GM21723 (cell line): ENCODE results near the gene GTSE1.
A peak's percentile ranks its signal among the peaks of the same experiment; 100 is the strongest.
"Not testable (repeated sequence)": the region's sequence is repeated elsewhere in the genome, so short reads cannot be mapped to it uniquely, and the experiment has no call there.

Experiments used
- ATAC-seq: cut with Tn5 transposase; IDR thresholded peaks from one replicate; pipeline ENCODE4 v1.9.1; 2021; ENCODE audit warnings: mild to moderate bottlenecking, moderate library complexity; ENCODE audit not compliant: unreplicated experiment

The GTSE1 gene

GRCh38 chr22:46293577-46294260 lies 3.0 kb upstream of the GTSE1 start:
- no peak for ATAC-seq

DNA sequence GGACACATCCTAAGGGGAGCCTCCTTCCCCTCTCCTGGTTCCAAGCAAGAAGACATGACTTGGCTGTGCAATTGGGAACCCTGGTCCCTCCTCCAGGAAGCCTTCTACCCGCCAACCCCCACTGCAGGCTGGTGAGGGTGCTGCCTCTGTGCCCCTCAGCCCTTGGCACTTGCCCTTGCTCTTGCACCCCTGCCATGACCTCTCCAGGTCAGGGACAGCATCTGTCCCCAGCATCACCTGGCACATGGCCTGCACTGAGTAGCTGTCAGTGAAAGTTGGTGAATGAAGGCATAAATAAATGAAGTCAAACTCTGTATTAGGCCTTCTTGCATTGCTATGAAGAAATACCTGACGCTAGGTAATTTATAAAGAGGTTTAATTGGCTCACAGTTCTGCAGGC lies 1.9 kb upstream of the GTSE1 start:
- ATAC-seq: no peak

DNA sequence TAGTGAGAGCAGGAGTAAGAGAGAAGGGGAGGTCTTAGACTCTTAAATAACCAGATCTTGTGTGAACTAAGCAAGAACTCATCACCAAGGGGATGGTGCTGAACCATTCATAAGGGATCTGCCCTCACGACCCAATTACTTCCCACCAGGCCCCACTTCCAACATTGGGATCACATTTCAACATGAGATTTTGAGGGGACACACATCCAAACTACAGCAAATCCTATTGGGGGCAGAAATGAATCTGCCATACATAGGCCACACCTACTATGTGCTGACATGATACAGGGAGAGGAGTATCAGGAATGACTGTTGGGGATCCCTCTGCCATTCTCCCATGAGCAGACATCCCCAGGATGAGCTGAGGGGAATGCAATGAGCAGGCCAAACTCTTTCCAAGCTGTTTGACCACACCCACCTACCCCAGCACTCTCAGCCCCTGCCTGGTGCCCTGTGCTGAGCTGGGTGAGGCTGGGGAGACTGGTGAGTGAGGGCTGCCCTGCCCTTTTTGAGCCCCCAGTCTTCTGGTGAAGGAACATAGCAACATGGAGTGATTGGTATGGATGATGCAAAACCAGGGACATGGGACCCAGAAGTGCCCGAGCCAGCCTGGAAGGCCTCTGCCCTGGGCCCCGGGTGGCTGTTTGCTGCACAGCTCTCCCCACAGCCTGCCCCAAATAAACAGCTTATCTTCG lies 1.2 kb upstream of the GTSE1 start:
- no peak for ATAC-seq

DNA sequence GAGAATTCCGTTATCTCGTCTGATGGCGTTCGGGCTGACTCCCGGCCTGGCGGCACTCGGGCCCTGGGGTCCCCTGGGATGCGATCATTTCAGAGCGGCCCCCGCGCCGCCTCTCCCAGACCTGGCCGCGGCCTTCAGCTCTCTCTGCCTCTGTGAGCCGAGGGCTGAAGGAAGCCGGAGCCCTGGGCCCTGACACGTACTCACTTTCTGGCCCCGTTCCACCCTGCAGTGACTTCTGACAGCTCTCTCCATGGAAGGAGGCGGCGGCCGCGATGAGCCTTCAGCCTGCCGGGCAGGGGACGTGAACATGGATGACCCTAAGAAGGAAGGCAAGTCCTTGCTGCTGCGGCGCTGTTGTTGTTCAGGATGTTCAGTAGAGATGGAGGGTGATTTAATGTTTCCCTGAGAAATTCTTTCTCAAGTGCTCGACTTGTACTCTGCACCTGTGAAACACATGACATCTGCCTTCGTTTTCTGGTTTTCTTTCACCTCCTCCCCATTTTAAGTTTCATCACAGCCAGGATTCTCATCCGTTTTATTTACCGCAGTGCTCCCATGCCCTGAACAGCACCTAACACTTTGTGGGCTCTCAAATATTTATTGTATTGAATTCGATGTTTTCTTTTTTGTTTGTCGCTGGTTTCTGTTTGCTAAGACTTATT lies 612 bp downstream of the GTSE1 start:
- peak; percentile 34 for ATAC-seq

GRCh38 chr22:46299101-46299500 lies 2.4 kb downstream of the GTSE1 start:
- no peak for ATAC-seq

DNA sequence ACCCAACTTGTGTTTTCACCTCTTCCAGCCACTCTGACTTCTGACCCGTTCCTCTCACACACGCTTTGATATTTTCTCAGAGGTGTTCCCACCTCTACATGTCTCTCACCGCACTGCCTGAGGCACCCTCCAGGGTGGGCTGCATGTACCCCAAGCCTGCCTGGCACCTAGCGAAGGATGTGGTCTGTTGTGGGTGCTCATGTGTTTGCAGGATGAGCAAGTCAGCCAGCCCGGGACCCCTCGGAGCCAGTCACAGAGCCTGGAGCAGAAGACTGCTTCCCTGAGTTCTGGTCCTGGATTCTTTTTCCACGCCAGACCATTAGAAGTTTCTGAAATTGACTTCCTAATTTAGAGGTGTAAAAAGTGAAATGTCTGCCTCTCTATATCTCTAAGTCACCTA lies 3.8 kb downstream of the GTSE1 start:
- no peak for ATAC-seq

GRCh38 chr22:46303347-46303965 lies 6.8 kb downstream of the GTSE1 start:
- ATAC-seq: no peak

- no peak for ATAC-seq
These were observed 11.8 kb downstream of the GTSE1 start for GRCh38 chr22:46308283-46308988.

- no peak for ATAC-seq
These were observed 12.9 kb downstream of the GTSE1 start for GRCh38 chr22:46309526-46310085.

DNA sequence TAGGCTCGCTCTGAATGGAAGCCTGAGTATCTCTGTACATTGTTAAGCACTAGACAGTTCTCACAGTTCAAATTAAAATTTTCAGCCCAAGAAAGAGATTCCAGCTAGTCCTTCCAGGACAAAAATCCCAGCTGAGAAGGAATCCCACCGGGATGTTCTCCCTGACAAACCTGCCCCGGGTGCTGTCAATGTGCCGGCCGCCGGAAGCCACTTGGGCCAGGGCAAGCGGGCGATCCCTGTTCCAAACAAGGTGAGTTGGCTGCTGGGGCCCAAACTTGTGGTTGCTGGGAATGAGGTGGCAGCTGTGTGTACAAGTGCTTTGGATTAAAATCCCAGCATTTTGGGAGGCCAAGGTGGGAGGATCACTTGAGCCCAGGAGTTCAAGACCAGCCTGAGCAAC lies 15.4 kb downstream of the GTSE1 start:
- no peak for ATAC-seq

GRCh38 chr22:46312848-46313247 lies 16.2 kb downstream of the GTSE1 start:
- not testable (repeated sequence) for ATAC-seq

DNA sequence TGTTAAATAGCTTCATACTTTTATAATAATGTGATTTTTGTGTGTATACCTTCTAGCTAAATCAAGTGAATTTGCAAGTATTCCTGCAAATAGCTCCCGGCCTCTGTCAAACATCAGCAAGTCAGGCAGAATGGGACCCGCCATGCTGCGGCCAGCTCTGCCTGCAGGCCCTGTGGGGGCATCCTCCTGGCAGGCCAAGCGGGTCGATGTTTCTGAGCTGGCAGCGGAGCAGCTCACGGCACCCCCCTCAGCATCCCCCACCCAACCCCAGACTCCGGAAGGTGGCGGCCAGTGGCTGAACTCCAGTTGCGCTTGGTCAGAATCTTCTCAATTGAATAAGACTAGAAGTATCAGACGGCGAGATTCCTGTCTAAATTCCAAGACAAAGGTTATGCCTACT lies 19.3 kb downstream of the GTSE1 start:
- no peak for ATAC-seq

DNA sequence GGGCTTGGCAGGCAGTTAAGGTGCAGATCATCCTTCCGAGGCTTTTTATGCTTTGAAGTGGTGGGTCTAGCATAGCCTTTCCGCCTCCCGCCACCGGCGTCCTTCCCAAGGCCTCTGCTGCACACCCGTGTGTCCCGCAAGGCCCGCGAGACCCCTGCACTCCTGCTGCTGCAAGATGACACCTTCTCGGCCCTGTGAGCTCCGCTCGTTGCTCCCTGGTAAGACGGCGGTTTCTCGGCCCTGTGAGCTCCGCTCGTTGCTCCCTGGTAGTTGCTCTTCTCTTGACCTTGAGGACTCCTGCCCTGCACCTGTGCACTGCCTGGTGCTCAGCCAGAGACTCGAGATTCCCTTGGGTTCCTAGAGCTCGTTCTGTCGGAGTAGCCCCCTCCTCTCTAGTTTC lies 21.0 kb downstream of the GTSE1 start:
- ATAC-seq: no peak

DNA sequence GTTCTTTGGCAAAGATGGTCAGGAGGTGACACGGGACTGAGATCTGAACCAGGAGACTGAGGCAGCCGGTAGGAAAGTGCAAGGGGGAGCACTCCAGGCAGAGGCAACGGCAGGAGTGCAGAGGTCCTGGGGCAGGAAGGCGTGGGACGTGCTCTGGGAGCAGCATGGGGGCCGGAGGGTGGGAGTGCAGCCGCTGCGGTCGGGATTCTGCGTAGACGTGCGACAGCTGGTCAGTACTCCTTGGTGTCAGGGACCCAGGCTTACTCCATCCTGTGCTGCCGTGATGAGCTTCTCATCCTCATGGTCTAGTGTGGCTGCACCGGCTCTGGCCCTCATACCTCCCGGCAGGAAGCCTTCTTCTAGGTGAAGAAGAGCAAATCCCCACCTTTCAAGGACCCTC lies 21.9 kb downstream of the GTSE1 start:
- ATAC-seq: no peak

- ATAC-seq: no peak
These were observed 22.6 kb downstream of the GTSE1 start for GRCh38 chr22:46319319-46319718.

GRCh38 chr22:46320166-46320710 lies 23.6 kb downstream of the GTSE1 start:
- no peak for ATAC-seq

DNA sequence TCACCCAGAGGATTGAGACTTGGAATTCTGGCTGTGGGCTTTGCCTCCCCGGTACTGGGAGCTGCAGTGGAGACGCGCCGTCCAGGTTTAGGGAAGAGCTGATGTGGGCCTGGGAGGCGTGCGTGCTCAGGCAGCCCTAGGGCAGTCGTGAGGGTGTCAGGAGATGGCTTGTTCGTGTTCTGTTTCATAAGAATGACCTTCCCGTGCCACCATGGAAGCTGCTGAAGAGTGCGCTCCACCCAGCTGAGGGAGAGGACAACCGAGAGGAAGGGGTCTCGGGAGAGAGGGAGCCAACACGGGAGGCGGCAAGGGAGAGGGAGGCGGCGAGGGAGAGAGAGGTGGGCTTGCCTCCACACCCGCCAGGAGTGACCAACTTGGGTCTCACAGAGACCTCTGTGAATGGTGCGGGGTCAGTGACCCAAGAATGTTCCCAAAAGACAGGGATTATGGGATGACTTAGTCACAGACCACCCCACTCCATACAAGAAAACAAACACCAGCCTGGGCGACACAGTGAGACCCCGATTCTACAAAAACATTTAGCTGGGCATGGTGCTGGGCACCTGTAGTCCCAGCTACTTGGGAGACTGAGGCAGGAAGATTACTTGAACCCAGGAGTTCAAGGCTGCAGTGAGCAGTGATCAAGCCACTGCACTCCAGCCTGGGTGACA lies 24.2 kb downstream of the GTSE1 start:
- ATAC-seq: no peak

DNA sequence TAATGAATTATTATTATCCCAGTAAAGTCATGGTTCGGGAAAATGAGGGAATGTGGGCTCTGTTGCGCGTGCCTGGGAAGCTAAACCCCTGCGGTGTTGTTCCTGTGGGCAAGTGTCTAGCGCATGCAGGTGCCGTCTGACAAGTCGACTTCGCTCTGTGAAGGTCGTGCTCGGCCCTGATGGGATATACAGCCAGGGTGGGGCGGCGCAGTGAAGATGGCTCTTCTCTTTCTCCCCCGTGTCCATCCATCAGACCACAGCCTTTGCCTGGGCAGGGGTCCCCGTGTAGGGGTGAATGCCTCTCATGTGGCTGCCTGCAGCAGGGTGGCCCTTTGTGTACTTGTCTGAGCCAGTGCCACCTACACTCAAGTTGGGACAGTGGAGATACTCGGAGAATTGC lies 26.0 kb downstream of the GTSE1 start:
- no peak for ATAC-seq

GRCh38 chr22:46323162-46323561 lies 26.5 kb downstream of the GTSE1 start:
- no peak for ATAC-seq

GRCh38 chr22:46326066-46326680 lies 29.5 kb downstream of the GTSE1 start:
- ATAC-seq: no peak
